ENCODE data around the gene DGKD.

GRCh38 chr2:233343171-233343705 lies 11.1 kb upstream of the DGKD start:
- TF ChIP-seq YY1 (IDR thresholded peaks at IDR 0.05; ENCODE audit: insufficient read depth, insufficient read length) (no peak), SUZ12 (IDR thresholded peaks at IDR 0.05; ENCODE audit: extremely low read depth, insufficient read depth, insufficient read length) (no peak)

Measured in NT2/D1 (cell line).